ENCODE results near the gene HNRNPLL.
"Not testable (repeated sequence)": the region's sequence is repeated elsewhere in the genome, so short reads cannot be mapped to it uniquely, and the experiment has no call there.

DNA sequence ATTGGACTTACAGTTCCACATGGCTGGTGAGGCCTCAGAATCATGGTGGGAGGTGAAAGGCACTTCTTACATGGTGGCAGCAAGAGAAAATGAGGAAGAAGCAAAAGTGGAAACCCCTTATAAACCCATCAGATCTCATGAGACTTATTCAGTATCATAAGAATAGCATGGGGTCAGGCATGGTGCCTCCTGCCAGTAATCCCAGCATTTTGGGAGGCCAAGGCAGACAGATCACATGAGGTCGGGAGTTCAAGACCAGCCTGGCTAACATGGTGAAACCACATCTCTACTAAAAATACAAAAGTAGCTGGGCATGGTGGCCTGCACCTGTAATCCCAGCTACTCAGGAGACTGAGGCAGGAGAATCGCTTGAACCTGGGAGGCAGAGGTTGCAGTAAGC, 6.5 kb upstream of the HNRNPLL start:
- TF ChIP-seq, protein P1, sequence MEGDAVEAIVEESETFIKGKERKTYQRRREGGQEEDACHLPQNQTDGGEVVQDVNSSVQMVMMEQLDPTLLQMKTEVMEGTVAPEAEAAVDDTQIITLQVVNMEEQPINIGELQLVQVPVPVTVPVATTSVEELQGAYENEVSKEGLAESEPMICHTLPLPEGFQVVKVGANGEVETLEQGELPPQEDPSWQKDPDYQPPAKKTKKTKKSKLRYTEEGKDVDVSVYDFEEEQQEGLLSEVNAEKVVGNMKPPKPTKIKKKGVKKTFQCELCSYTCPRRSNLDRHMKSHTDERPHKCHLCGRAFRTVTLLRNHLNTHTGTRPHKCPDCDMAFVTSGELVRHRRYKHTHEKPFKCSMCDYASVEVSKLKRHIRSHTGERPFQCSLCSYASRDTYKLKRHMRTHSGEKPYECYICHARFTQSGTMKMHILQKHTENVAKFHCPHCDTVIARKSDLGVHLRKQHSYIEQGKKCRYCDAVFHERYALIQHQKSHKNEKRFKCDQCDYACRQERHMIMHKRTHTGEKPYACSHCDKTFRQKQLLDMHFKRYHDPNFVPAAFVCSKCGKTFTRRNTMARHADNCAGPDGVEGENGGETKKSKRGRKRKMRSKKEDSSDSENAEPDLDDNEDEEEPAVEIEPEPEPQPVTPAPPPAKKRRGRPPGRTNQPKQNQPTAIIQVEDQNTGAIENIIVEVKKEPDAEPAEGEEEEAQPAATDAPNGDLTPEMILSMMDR (tag by site-specific recombination; IDR thresholded peaks at IDR 0.05), result not testable (repeated sequence)
- not testable (repeated sequence) for TF ChIP-seq OSR2 (tag by site-specific recombination; IDR thresholded peaks at IDR 0.05); TCF7L2 (IDR thresholded peaks at IDR 0.05; ENCODE audit: borderline replicate concordance, low read depth, low read length); SALL2 (tag by site-specific recombination; IDR thresholded peaks at IDR 0.05; ENCODE audit: borderline replicate concordance); ZBTB8A (tag by site-specific recombination; IDR thresholded peaks at IDR 0.05); KLF7 (tag by site-specific recombination; IDR thresholded peaks at IDR 0.05; ENCODE audit: borderline replicate concordance)
- TF ChIP-seq, protein P2, sequence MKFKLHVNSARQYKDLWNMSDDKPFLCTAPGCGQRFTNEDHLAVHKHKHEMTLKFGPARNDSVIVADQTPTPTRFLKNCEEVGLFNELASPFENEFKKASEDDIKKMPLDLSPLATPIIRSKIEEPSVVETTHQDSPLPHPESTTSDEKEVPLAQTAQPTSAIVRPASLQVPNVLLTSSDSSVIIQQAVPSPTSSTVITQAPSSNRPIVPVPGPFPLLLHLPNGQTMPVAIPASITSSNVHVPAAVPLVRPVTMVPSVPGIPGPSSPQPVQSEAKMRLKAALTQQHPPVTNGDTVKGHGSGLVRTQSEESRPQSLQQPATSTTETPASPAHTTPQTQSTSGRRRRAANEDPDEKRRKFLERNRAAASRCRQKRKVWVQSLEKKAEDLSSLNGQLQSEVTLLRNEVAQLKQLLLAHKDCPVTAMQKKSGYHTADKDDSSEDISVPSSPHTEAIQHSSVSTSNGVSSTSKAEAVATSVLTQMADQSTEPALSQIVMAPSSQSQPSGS (tag by site-specific recombination; IDR thresholded peaks at IDR 0.05; ENCODE audit: low read depth), result not testable (repeated sequence)

Data from HEK293 (cell line).